ENCODE measurements around the gene PUDP. TPM values are rescaled to one million over a fixed set of nuclear protein-coding genes. Genes with fewer than 3 reads are reported as not detected.

PUDP gene
- total and polyA plus RNA-seq, 7 experiments from 2014 or later, result 6.2 to 16.5 (median 10.5) TPM

GRCh38 chrX:7067256-7067655 is 80.7 kb downstream of the PUDP start:
- intact Hi-C loops (cut with micrococcal nuclease), result loop anchor here in 1 of 2 donors (5.0 kb wide), 1 partner anchor 80 kb away; the partner anchor contains the start of genes PUDP and STS
- Mint-ChIP-seq H3K9me3 (no peaks in the 10 kb centered on the region), H3K27me3 (no peaks in the 10 kb centered on the region), H3K4me1 (peaks cover 22 to 82% (median 51%) of the 10 kb centered on the region in 7 donors), H3K27ac (peak overlapping the region in 4 of 9 donors; percentile 25 to 77 (median 52)), H3K36me3 (peaks cover 5 to 40% (median 13%) of the 10 kb centered on the region in 5 donors), H3K4me3 (peak overlapping the region in 1 of 10 donors; percentile 16)
- ATAC-seq, result no peak
- DNase-seq, result no peak
- no peaks in the 10 kb centered on the region for H3K36me3 ChIP-seq (ENCODE audit: control insufficient read depth in 2 of 3, insufficient read depth in 3 of 3, low read length in 3 of 3)
- ChIA-PET CTCF (no interaction called here), POLR2A (no interaction called here)
- H3K27ac ChIP-seq (ENCODE audit: low read depth, low read length), result no peak overlapping the region
- no peaks in the 10 kb centered on the region for H3K27me3 ChIP-seq (ENCODE audit: control insufficient read depth in 2 of 2, insufficient read depth in 2 of 2, low read length in 2 of 2)
- H3K4me3 ChIP-seq (ENCODE audit: low read length), result no peak overlapping the region
- H3K4me1 ChIP-seq (ENCODE audit: control insufficient read depth in 2 of 2, insufficient read depth in 2 of 2, low read length in 2 of 2), result peaks cover 0 to 4% of the 10 kb centered on the region in 2 donors
- H3K9me3 ChIP-seq (ENCODE audit: control insufficient read depth in 2 of 3, low read length in 3 of 3), result no peaks in the 10 kb centered on the region

DNA sequence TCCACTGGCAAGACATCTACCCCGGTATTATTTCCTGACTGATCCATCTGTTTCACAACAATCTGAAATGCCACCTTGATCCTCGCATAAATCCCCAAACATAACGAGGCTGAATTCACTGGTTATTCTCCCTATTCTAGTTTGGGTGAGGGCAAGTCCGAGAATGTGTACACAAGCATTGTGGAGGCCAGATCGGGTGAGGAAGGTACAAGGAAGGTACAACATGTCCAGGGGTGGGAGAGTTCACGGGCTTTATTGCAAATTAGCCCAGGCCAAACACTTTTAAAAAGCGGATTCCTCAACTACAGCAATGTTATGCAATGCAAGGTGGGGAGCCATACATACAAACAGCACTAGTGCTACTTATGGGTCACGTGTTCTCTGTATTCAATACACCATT is 82.5 kb downstream of the PUDP start:
- Histone ChIP-seq H3K4me1 (ENCODE audit: control insufficient read depth in 2 of 2, insufficient read depth in 2 of 2, low read length in 2 of 2) (peaks cover 0 to 4% of the 10 kb centered on the region in 2 donors), H3K9me3 (ENCODE audit: control insufficient read depth in 2 of 3, low read length in 3 of 3) (no peaks in the 10 kb centered on the region), H3K36me3 (ENCODE audit: control insufficient read depth in 2 of 3, insufficient read depth in 3 of 3, low read length in 3 of 3) (no peaks in the 10 kb centered on the region), H3K4me3 (ENCODE audit: low read length) (no peak overlapping the region), H3K27me3 (ENCODE audit: control insufficient read depth in 2 of 2, insufficient read depth in 2 of 2, low read length in 2 of 2) (no peaks in the 10 kb centered on the region), H3K27ac (ENCODE audit: low read depth, low read length) (no peak overlapping the region)
- Mint-ChIP-seq H3K36me3 (peaks cover 7 to 46% (median 17%) of the 10 kb centered on the region in 5 donors), H3K27me3 (no peaks in the 10 kb centered on the region), H3K9me3 (no peaks in the 10 kb centered on the region), H3K4me1 (peaks cover 22 to 90% (median 49%) of the 10 kb centered on the region in 7 donors), H3K4me3 (no peak overlapping the region), H3K27ac (peak overlapping the region in 1 of 9 donors; percentile 5)
- CTCF ChIA-PET, result no interaction called here
- POLR2A ChIA-PET, result no interaction called here
- no peak for DNase-seq
- intact Hi-C loops (cut with micrococcal nuclease), result loop anchor here in 1 of 2 donors (5.0 kb wide), 1 partner anchor 82 kb away; the partner anchor contains the start of genes PUDP and STS
- no peak for ATAC-seq

DNA sequence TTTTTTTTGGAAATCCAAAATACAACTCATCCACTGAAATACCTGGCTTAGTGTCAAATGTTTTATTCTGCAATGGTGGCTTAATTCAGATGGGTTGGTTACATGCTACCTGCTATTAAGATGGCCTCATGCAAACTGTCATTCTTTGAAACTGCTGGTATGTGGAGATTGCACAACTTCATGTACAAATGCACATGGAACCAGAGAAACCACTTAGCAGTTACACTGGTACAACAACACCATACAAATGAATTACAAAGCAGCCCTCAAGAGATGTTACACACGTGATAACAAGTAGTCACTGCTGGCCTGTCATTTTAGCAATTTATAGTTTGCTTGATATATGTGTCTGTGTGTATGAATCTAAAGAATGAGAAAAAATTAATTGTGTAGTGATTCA is 85.0 kb downstream of the PUDP start:
- ATAC-seq (no peak), DNase-seq (no peak)
- Histone ChIP-seq H3K9me3 (ENCODE audit: control insufficient read depth in 2 of 3, low read length in 3 of 3) (no peaks in the 10 kb centered on the region), H3K27ac (ENCODE audit: low read depth, low read length) (no peak overlapping the region), H3K36me3 (ENCODE audit: control insufficient read depth in 2 of 3, insufficient read depth in 3 of 3, low read length in 3 of 3) (no peaks in the 10 kb centered on the region), H3K4me1 (ENCODE audit: control insufficient read depth in 2 of 2, insufficient read depth in 2 of 2, low read length in 2 of 2) (no peaks in the 10 kb centered on the region), H3K4me3 (ENCODE audit: low read length) (no peak overlapping the region), H3K27me3 (ENCODE audit: control insufficient read depth in 2 of 2, insufficient read depth in 2 of 2, low read length in 2 of 2) (no peaks in the 10 kb centered on the region)
- no peak overlapping the region for H3K27ac Mint-ChIP-seq
- H3K4me3 Mint-ChIP-seq, result peak overlapping the region in 2 of 10 donors; percentile 49 to 69
- H3K36me3 Mint-ChIP-seq, result peaks cover 7 to 54% (median 22%) of the 10 kb centered on the region in 5 donors
- H3K27me3 Mint-ChIP-seq, result no peaks in the 10 kb centered on the region
- intact Hi-C loops (cut with micrococcal nuclease), result no loop called here
- ChIA-PET POLR2A (no interaction called here), CTCF (no interaction called here)
- peaks cover 13 to 92% (median 47%) of the 10 kb centered on the region in 7 donors for H3K4me1 Mint-ChIP-seq
- H3K9me3 Mint-ChIP-seq, result no peaks in the 10 kb centered on the region

- no peaks in the 10 kb centered on the region for H3K9me3 Mint-ChIP-seq
- no peaks in the 10 kb centered on the region for H3K27me3 Mint-ChIP-seq
- no peaks in the 10 kb centered on the region for H3K9me3 ChIP-seq (ENCODE audit: control insufficient read depth in 2 of 3, low read length in 3 of 3)
- no peaks in the 10 kb centered on the region for H3K27me3 ChIP-seq (ENCODE audit: control insufficient read depth in 2 of 2, insufficient read depth in 2 of 2, low read length in 2 of 2)
- POLR2A ChIA-PET, result no interaction called here
- H3K4me1 ChIP-seq (ENCODE audit: control insufficient read depth in 2 of 2, insufficient read depth in 2 of 2, low read length in 2 of 2), result no peaks in the 10 kb centered on the region
- H3K4me3 ChIP-seq (ENCODE audit: low read length), result no peak overlapping the region
- peak overlapping the region in 4 of 10 donors; percentile 5 to 60 (median 28) for H3K4me3 Mint-ChIP-seq
- peaks cover 7 to 54% (median 16%) of the 10 kb centered on the region in 5 donors for H3K36me3 Mint-ChIP-seq
- CTCF ChIA-PET, result interaction anchor here (0.6 kb wide), 1 partner anchor 482 kb away, joined by 3 read pairs; no protein-coding TSS in a partner anchor
- no peak overlapping the region for H3K27ac ChIP-seq (ENCODE audit: low read depth, low read length)
- DNase-seq (no peak), ATAC-seq (no peak)
- no peaks in the 10 kb centered on the region for H3K36me3 ChIP-seq (ENCODE audit: control insufficient read depth in 2 of 3, insufficient read depth in 3 of 3, low read length in 3 of 3)
- peak overlapping the region in 2 of 9 donors; percentile 38 to 67 for H3K27ac Mint-ChIP-seq
- intact Hi-C loops (cut with micrococcal nuclease), result no loop called here
- peaks cover 14 to 92% (median 50%) of the 10 kb centered on the region in 7 donors for H3K4me1 Mint-ChIP-seq
Measured at GRCh38 chrX:7062276-7062675, 85.7 kb downstream of the PUDP start.

- peaks cover 14 to 91% (median 50%) of the 10 kb centered on the region in 7 donors for H3K4me1 Mint-ChIP-seq
- CTCF ChIA-PET, result no interaction called here
- intact Hi-C loops (cut with micrococcal nuclease), result no loop called here
Measured at GRCh38 chrX:7061429-7061828, 86.5 kb downstream of the PUDP start.

DNA sequence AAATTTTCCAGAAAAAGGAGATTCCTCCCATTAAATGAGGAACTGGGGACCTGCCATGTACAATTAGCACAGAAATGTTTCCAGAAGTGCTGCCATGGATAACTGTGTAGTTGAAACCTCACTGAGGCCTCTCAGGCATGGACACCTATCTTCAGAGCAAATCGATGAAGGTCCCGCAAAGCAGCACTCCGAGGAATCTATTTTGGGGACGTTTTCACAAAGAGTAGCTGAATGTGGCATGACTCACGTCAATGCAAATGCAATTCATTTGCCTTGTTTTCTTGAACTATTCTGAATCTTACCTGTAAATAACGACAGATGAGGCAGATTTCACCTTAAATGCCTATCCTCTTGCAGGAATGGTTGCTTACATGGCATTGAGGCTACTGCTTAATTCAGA is 87.5 kb downstream of the PUDP start:
- Mint-ChIP-seq H3K9me3 (no peaks in the 10 kb centered on the region), H3K27me3 (no peaks in the 10 kb centered on the region), H3K4me3 (no peak overlapping the region), H3K27ac (no peak overlapping the region), H3K4me1 (peaks cover 18 to 93% (median 57%) of the 10 kb centered on the region in 7 donors), H3K36me3 (peaks cover 7 to 58% (median 17%) of the 10 kb centered on the region in 5 donors)
- POLR2A ChIA-PET, result no interaction called here
- Histone ChIP-seq H3K27me3 (ENCODE audit: control insufficient read depth in 2 of 2, insufficient read depth in 2 of 2, low read length in 2 of 2) (no peaks in the 10 kb centered on the region), H3K27ac (ENCODE audit: low read depth, low read length) (no peak overlapping the region), H3K4me3 (ENCODE audit: low read length) (no peak overlapping the region), H3K36me3 (ENCODE audit: control insufficient read depth in 2 of 3, insufficient read depth in 3 of 3, low read length in 3 of 3) (no peaks in the 10 kb centered on the region), H3K9me3 (ENCODE audit: control insufficient read depth in 2 of 3, low read length in 3 of 3) (no peaks in the 10 kb centered on the region), H3K4me1 (ENCODE audit: control insufficient read depth in 2 of 2, insufficient read depth in 2 of 2, low read length in 2 of 2) (peaks cover 0 to 8% of the 10 kb centered on the region in 2 donors)
- DNase-seq (no peak), ATAC-seq (no peak)
- CTCF ChIA-PET, result no interaction called here
- intact Hi-C loops (cut with micrococcal nuclease), result no loop called here

More at GRCh38 chrX:7061429-7061828, 86.5 kb downstream of the PUDP start:
- H3K27me3 ChIP-seq (ENCODE audit: control insufficient read depth in 2 of 2, insufficient read depth in 2 of 2, low read length in 2 of 2), result no peaks in the 10 kb centered on the region
- POLR2A ChIA-PET, result no interaction called here
- no peak for DNase-seq
- H3K4me1 ChIP-seq (ENCODE audit: control insufficient read depth in 2 of 2, insufficient read depth in 2 of 2, low read length in 2 of 2), result peaks cover 0 to 2% of the 10 kb centered on the region in 2 donors
- no peaks in the 10 kb centered on the region for H3K9me3 Mint-ChIP-seq
- no peaks in the 10 kb centered on the region for H3K27me3 Mint-ChIP-seq
- H3K36me3 Mint-ChIP-seq, result peaks cover 7 to 56% (median 14%) of the 10 kb centered on the region in 5 donors
- H3K4me3 ChIP-seq (ENCODE audit: low read length), result no peak overlapping the region
- H3K36me3 ChIP-seq (ENCODE audit: control insufficient read depth in 2 of 3, insufficient read depth in 3 of 3, low read length in 3 of 3), result no peaks in the 10 kb centered on the region
- no peaks in the 10 kb centered on the region for H3K9me3 ChIP-seq (ENCODE audit: control insufficient read depth in 2 of 3, low read length in 3 of 3)
- no peak for ATAC-seq
- H3K27ac ChIP-seq (ENCODE audit: low read depth, low read length), result no peak overlapping the region
- peak overlapping the region in 1 of 9 donors; percentile 72 for H3K27ac Mint-ChIP-seq
- H3K4me3 Mint-ChIP-seq, result no peak overlapping the region

- H3K36me3 ChIP-seq (ENCODE audit: control insufficient read depth in 2 of 3, insufficient read depth in 3 of 3, low read length in 3 of 3), result no peaks in the 10 kb centered on the region
- no peak for DNase-seq
Measured at GRCh38 chrX:7059859-7060258, 88.1 kb downstream of the PUDP start.

More at GRCh38 chrX:7059859-7060258, 88.1 kb downstream of the PUDP start:
- Mint-ChIP-seq H3K27ac (peak overlapping the region in 7 of 9 donors; percentile 48 to 84 (median 68)), H3K9me3 (no peaks in the 10 kb centered on the region), H3K4me1 (peaks cover 18 to 94% (median 56%) of the 10 kb centered on the region in 7 donors), H3K27me3 (no peaks in the 10 kb centered on the region), H3K36me3 (peaks cover 7 to 58% (median 17%) of the 10 kb centered on the region in 5 donors), H3K4me3 (peak overlapping the region in 9 of 10 donors; percentile 2 to 68 (median 40))
- H3K27ac ChIP-seq (ENCODE audit: low read depth, low read length), result no peak overlapping the region
- peaks cover 0 to 8% of the 10 kb centered on the region in 2 donors for H3K4me1 ChIP-seq (ENCODE audit: control insufficient read depth in 2 of 2, insufficient read depth in 2 of 2, low read length in 2 of 2)
- no peaks in the 10 kb centered on the region for H3K27me3 ChIP-seq (ENCODE audit: control insufficient read depth in 2 of 2, insufficient read depth in 2 of 2, low read length in 2 of 2)
- H3K4me3 ChIP-seq (ENCODE audit: low read length), result no peak overlapping the region
- POLR2A ChIA-PET, result no interaction called here
- intact Hi-C loops (cut with micrococcal nuclease), result loop anchor here in 1 of 2 donors (2.0 kb wide), 1 partner anchor 25 kb away; no protein-coding TSS in a partner anchor
- no peaks in the 10 kb centered on the region for H3K9me3 ChIP-seq (ENCODE audit: control insufficient read depth in 2 of 3, low read length in 3 of 3)
- CTCF ChIA-PET, result no interaction called here
- ATAC-seq, result no peak

Measured in naive thymus-derived CD4-positive, alpha-beta T cell (primary cell).